G401 (cell line): ENCODE data around the gene CHMP4B. TPM values are rescaled to one million over a fixed set of nuclear protein-coding genes. Genes with fewer than 3 reads are reported as not detected.

Experiments
- total RNA-seq: library from RNA; depleted of rRNA; stranded (reverse); fragments of >200 nt; shearing (Covaris generic); gene quantifications from 2 replicates; pipeline ENCODE4 v1.2.3, GENCODE V29; 2014; rRNA removed

The CHMP4B gene
- total RNA-seq, 1 experiment from 2014 or later: 87.4 TPM

Other genes with a start within 250 kb of the CHMP4B start
- 0.20 TPM in 1 of 2 replicates, not detected in the other for gene C20orf144, start 149.0 kb upstream of the CHMP4B start, total RNA-seq
- gene ACTL10, start 144.4 kb upstream of the CHMP4B start, total RNA-seq: not detected in 2 replicates
- gene NECAB3, start 136.9 kb upstream of the CHMP4B start, total RNA-seq: 69.9 and 72.1 TPM in 2 replicates
- 44.1 and 44.2 TPM in 2 replicates for gene E2F1, start 125.0 kb upstream of the CHMP4B start, total RNA-seq
- 1.3 and 1.6 TPM in 2 replicates for gene PXMP4, start 91.0 kb upstream of the CHMP4B start, total RNA-seq
- 0.86 and 2.3 TPM in 2 replicates for gene ZNF341, start 79.4 kb upstream of the CHMP4B start, total RNA-seq
- gene RALY, start 182.6 kb downstream of the CHMP4B start, total RNA-seq: 195 and 218 TPM in 2 replicates